K562 (cell line): Measurements from ENCODE around the gene CNOT10. TPM values are rescaled to one million over a fixed set of nuclear protein-coding genes. Genes with fewer than 3 reads are reported as not detected.
A peak's percentile ranks its signal among the peaks of the same experiment; 100 is the strongest.

ENCODE experiments used
- DEAF1 ChIP-seq: fragments of 450-650 bp; formaldehyde crosslinking; IDR thresholded peaks from 2 replicates; pipeline ENCODE4 v1.4.0; 2020; ENCODE audit warnings: mild to moderate bottlenecking, moderate library complexity
- DMBX1 ChIP-seq: fragments of 250-450 bp; sonication (Bioruptor Pico); IDR thresholded peaks from 2 replicates; pipeline ENCODE4 v1.8.0; 2022; ENCODE audit warnings: inconsistent platforms, mild to moderate bottlenecking, moderate library complexity, borderline replicate concordance
- EP300 ChIP-seq: IDR thresholded peaks from 2 replicates; pipeline ENCODE4 v1.6.1; 2012; ENCODE audit warnings: low read length, improper control_type of control experiment
- FOXA1 ChIP-seq: fragments of 450-650 bp; IDR thresholded peaks from 2 replicates; pipeline ENCODE4 v1.6.1; 2016; ENCODE audit warnings: mild to moderate bottlenecking, borderline replicate concordance
- HDAC3 ChIP-seq: fragments of 450-650 bp; IDR thresholded peaks from 2 replicates; pipeline ENCODE4 v1.6.1; 2018; ENCODE audit warnings: borderline replicate concordance, mild to moderate bottlenecking, moderate library complexity; ENCODE audit not compliant: partially characterized antibody
- KDM4B ChIP-seq, 2 experiments: fragments of 450-650 bp in 1 of 2; sonication (generic) in 1 of 2; IDR thresholded peaks; 2 replicates each; pipeline ENCODE4 v1.6.1; 2016 to 2017; ENCODE audit warnings: borderline replicate concordance in 2 of 2, antibody characterized with exemption in 1 of 2, low read depth in 1 of 2, mild to moderate bottlenecking in 1 of 2
- KLF6 ChIP-seq: fragments of 250-450 bp; sonication (Bioruptor Pico); IDR thresholded peaks from 2 replicates; pipeline ENCODE4 v1.4.0; 2020; ENCODE audit warnings: mild to moderate bottlenecking, moderate library complexity, borderline replicate concordance
- LEF1 ChIP-seq: fragments of 450-650 bp; IDR thresholded peaks from 2 replicates; pipeline ENCODE4 v1.6.1; 2016; ENCODE audit warnings: mild to moderate bottlenecking
- MLX ChIP-seq, 2 experiments: fragments of 450-650 bp in 1 of 2; sonication (generic) in 1 of 2; formaldehyde crosslinking; conservative IDR thresholded peaks; 2 replicates each; pipeline versions ENCODE4 v1.4.0 to v1.8.1; 2020 to 2022; ENCODE audit warnings: mild to moderate bottlenecking in 1 of 2, missing genetic modification reagents in 1 of 2
- NRF1 ChIP-seq, 2 experiments: fragments of 450-650 bp; IDR thresholded peaks in 1 of 2; conservative IDR thresholded peaks in 1 of 2; 2 replicates each; pipeline ENCODE4 v1.6.1; 2014; ENCODE audit warnings: mild to moderate bottlenecking in 2 of 2
- PCBP2 ChIP-seq: fragments of 200-400 bp; formaldehyde crosslinking; IDR thresholded peaks from 2 replicates; pipeline ENCODE4 v1.6.1; 2018; ENCODE audit warnings: low read length, low read depth, mild to moderate bottlenecking, moderate library complexity; ENCODE audit not compliant: poor library complexity, severe bottlenecking
- RBBP5 ChIP-seq: fragments of 200-600 bp; sonication (generic); IDR thresholded peaks from 2 replicates; pipeline ENCODE4 v1.6.1; 2012; ENCODE audit warnings: borderline replicate concordance, mild to moderate bottlenecking, low read length, control low read depth, inconsistent platforms; ENCODE audit not compliant: insufficient read depth, poor library complexity, severe bottlenecking
- SP2 ChIP-seq: IDR thresholded peaks from 2 replicates; pipeline ENCODE4 v1.6.1; 2011; ENCODE audit warnings: mild to moderate bottlenecking, low read depth, low read length, moderate library complexity; ENCODE audit not compliant: poor library complexity, severe bottlenecking; ENCODE audit errors: extremely low read depth
- SRF ChIP-seq, 2 experiments: fragments of 250-450, 450-650 bp in 1 of 2; sonication (Bioruptor Pico) in 1 of 2; sonication (generic) in 1 of 2; formaldehyde crosslinking; IDR thresholded peaks; 2 replicates each; pipeline versions ENCODE4 v1.5.0 to v1.5.1; 2020 to 2022; ENCODE audit warnings: mild to moderate bottlenecking in 1 of 2, missing genetic modification reagents in 1 of 2
- TOE1 ChIP-seq, 2 experiments: fragments of 450-650 bp in 1 of 2; sonication (generic) in 1 of 2; formaldehyde crosslinking in 1 of 2; IDR thresholded peaks; 2 replicates each; pipeline versions ENCODE4 v1.7.1 to v1.8.0; 2016 to 2022; ENCODE audit warnings: borderline replicate concordance in 2 of 2, mild to moderate bottlenecking in 2 of 2, antibody characterized with exemption in 1 of 2, inconsistent platforms in 1 of 2, low read depth in 1 of 2, missing genetic modification reagents in 1 of 2, moderate library complexity in 1 of 2
- TRIM28 ChIP-seq: fragments of 450-650 bp; IDR thresholded peaks from 2 replicates; pipeline ENCODE4 v1.6.1; 2017
- U2AF1 ChIP-seq: fragments of 200-400 bp; formaldehyde crosslinking; optimal IDR thresholded peaks from 2 replicates; pipeline ENCODE3; 2017; ENCODE audit warnings: mild to moderate bottlenecking, low read depth, low read length, moderate library complexity
- ZFPM2 ChIP-seq: fragments of 250-450 bp; sonication (Bioruptor Pico); IDR thresholded peaks from 2 replicates; pipeline ENCODE4 v1.5.1; 2022; ENCODE audit warnings: mild to moderate bottlenecking
- ZNF274 ChIP-seq: IDR thresholded peaks from 2 replicates; pipeline ENCODE4 v1.6.1; 2011; ENCODE audit warnings: low read depth, mild to moderate bottlenecking, low read length, moderate library complexity, borderline replicate concordance
- ZNF280B ChIP-seq: fragments of 250-450 bp; sonication (Bioruptor Pico); IDR thresholded peaks from 2 replicates; pipeline ENCODE4 v1.5.1; 2021; ENCODE audit warnings: mild to moderate bottlenecking
- ZNF354B ChIP-seq: fragments of 250-450 bp; sonication (Bioruptor Pico); IDR thresholded peaks from 2 replicates; pipeline ENCODE4 v1.4.0; 2020
- ZNF699 ChIP-seq: fragments of 250-450 bp; sonication (Bioruptor Pico); IDR thresholded peaks from 2 replicates; pipeline ENCODE4 v1.8.0; 2021; ENCODE audit warnings: mild to moderate bottlenecking, moderate library complexity; ENCODE audit not compliant: insufficient replicate concordance
- ZNF717 ChIP-seq: fragments of 250-450 bp; sonication (Bioruptor Pico); IDR thresholded peaks from 2 replicates; pipeline ENCODE4 v1.5.0; 2021
- polyA plus RNA-seq, 8 experiments: library from polyadenylated mRNA; depleted of rRNA in 4 of 8; stranded (reverse) in 5 of 8; unstranded in 3 of 8; fragments of >200 nt; fragmentation: Nextera tagmentation in 2 of 8; fragmentation: Illumina TruSeq in 1 of 8; extraction: Ambion mirVana in 2 of 8; extraction: Trizol in 1 of 8; gene quantifications; 2 replicates each; pipeline versions ENCODE4 v1.2.1 to v1.2.3, GENCODE V29; 2011 to 2014; ENCODE audit warnings: inconsistent platforms in 1 of 8, missing spikeins in 1 of 8
- total RNA-seq, 7 experiments: library from RNA; depleted of rRNA in 6 of 7; stranded (reverse); fragments of >200 nt in 6 of 7; fragmentation: Illumina TruSeq in 2 of 7; extraction: Trizol in 2 of 7; gene quantifications; 2 replicates each; pipeline versions ENCODE4 v1.2.1 to v1.2.3, GENCODE V29; 2011 to 2021; ENCODE audit warnings: low replicate concordance in 1 of 7

The CNOT10 gene
- total and polyA plus RNA-seq, 9 of the 15 experiments (the other 6 are each of a cell fraction or from before 2014, with no cell fraction given) = 35.7 to 114 (median 81.9) TPM

- 0 out of 2 replicates have a peak, but pooled peaks have one; percentile 28 for TF ChIP-seq DEAF1 (CRISPR knock-in tag)
- 0 out of 2 replicates have a peak, but pooled peaks have one; percentile 27 for TF ChIP-seq DMBX1 (CRISPR knock-in tag)
- peak; percentile 99 for TF ChIP-seq RBBP5
- TF ChIP-seq LEF1 = no peak
- TF ChIP-seq ZNF699 = no peak
- peak; percentile 25; the same call in 1 of the 2 replicates for TF ChIP-seq EP300
- no peak for TF ChIP-seq PCBP2
- TF ChIP-seq TRIM28 = no peak
- no peak for TF ChIP-seq ZNF274
- no peak; a peak in 1 of 4 replicates for TF ChIP-seq KDM4B (IDR thresholded peaks at IDR 0.05; ENCODE audit: borderline replicate concordance in 2 of 2, low read depth in 1 of 2)
- 0 out of 2 replicates have a peak, but pooled peaks have one; percentile 34 for TF ChIP-seq ZNF354B (CRISPR knock-in tag)
- no peak for TF ChIP-seq U2AF1
- TF ChIP-seq SRF (CRISPR knock-in tag; IDR thresholded peaks at IDR 0.05) = no peak; a peak in 1 of 4 replicates
- peak; percentile 98 for TF ChIP-seq TOE1 (IDR thresholded peaks at IDR 0.05; ENCODE audit: borderline replicate concordance)
- no peak for TF ChIP-seq TOE1 (CRISPR knock-in tag; IDR thresholded peaks at IDR 0.05; ENCODE audit: borderline replicate concordance, low read depth)
- TF ChIP-seq MLX (CRISPR knock-in tag; conservative IDR thresholded peaks at IDR 0.05) = peak in 1 of 2 experiments; percentile 70; a peak in 1 of 4 replicates
- TF ChIP-seq KLF6 (CRISPR knock-in tag) = no peak
- no peak for TF ChIP-seq ZNF280B (CRISPR knock-in tag)
- TF ChIP-seq FOXA1 = no peak
- no peak for TF ChIP-seq ZNF717 (CRISPR knock-in tag)
- TF ChIP-seq ZFPM2 = no peak
- no peak for TF ChIP-seq SP2
- peak; percentile 88 to 90 for TF ChIP-seq NRF1 (conservative IDR thresholded peaks at IDR 0.05 in 1 of 2, IDR thresholded peaks at IDR 0.05 in 1 of 2)
- peak; percentile 41 for TF ChIP-seq HDAC3
These were observed at the start of gene CNOT10 (continued) for GRCh38 chr3:32684800-32685542.
